ENCODE measurements around the gene MFSD6.
"Not testable (repeated sequence)": the region's sequence is repeated elsewhere in the genome, so short reads cannot be mapped to it uniquely, and the experiment has no call there.

MFSD6 gene

DNA sequence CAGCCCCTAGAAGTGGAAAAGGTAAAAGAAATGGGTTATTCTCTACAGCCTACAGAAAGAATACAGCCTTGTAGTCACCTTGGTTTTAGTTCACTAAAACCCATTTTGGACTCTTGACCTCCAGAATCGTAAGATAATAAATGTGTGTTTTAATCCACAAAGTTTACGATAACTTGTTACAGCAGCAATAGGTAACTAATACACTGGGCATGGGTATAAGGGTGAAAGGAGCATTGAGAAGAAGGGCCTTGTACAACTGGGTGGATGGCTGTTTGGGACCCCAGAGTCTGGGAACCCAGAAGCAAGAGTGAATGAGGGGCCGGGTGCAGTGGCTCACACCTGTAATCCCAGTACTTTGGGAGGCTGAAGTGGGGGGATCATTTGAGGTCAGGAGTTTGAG lies 2.2 kb upstream of the MFSD6 start:
- DNase-seq (ENCODE audit: low spot score) = no peak

DNA sequence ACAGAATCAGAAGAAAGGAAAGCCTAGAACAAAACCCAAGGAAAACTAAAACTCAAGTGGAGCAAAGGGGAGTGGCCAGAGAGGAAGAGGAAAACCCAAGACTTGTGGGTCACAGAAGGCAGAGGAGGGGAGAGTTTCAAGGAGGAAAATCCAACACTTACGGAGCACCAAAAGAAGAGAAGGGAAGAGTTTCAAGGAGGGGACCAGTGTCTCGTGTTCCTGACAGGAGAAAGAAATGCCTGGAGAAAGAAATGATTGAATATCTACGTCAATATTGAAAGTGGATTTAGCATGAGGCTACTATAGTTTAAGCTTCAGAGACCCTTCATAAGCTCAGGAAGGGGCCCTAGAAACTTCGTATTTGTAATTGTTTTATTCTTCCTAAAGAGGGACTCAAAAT lies 1.4 kb upstream of the MFSD6 start:
- DNase-seq (ENCODE audit: low spot score) = no peak

DNA sequence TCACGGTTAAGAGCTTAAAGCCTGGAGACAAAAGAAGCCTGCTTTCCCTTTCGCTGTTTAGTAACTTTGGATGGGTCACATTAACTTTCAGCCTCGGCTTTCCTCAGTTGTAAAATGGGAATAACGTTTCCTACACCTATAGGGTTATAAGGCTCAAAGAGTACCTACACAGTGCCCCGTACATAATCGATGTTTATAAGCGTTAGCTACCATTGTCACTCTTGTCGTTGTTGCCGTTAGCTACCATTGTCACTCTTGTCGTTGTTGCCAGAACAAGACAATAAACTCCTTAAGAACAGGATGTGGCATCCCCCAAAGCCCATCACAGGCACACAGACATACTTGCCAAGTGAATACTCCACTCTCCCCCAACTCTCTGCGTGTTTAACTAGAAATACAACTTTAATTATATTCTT lies 901 bp upstream of the MFSD6 start:
- no peak for DNase-seq (ENCODE audit: low spot score)

DNA sequence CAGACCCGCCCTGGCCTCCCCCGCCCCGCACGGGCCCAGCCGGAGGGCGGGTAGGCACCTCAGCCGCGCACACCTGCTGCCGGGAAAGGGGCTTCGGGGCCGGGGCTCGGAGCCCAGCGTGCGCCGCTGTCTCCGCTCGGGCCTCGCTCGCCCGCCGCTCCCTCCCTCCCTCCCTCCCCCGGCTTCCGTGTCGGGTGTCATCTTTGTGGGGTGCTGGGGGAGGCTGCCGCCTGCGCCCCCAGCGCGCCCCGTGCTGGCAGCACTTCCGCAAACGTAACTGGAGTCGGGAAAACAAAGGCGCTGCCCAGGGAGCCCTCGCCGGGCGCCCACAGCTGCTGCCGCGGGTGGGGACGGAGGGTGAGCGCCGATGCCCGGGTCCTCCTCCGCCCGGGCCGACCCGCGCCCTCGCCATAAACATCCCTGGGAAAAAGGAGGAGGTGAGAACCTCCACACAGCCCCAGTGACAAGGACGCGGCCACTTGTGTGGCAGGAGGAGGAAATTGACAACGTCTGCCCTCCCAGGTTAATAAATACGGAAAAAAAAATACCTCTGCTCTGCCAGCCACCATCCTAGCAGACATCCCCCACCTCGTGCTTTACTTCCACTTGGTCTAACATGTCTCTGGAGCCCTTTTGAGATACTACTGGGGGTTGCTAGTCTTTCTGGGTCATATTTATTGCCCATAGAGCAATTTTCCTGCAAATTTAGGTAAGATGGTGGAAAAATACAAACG lies 550 bp downstream of the MFSD6 start:
- peak; percentile 57 for DNase-seq (ENCODE audit: low spot score)

DNA sequence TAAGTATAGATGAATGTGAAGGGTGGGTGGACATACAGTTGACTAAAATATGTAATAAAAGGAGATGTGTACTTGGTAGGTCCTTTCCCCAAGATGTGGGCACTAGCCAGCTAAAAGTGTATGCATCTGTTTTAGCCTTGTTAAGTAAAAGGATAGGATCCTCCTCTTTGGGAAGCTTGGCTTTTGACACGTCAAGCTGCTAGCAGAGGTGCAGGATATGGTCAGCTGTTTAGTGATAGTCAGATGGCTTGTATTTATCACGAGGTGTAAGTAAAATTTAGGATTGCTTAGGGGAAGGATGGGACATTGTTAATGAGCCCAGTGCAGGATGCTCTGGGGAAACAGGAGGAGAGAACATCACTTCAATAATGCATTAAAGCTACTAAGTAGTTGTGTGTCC lies 1.5 kb downstream of the MFSD6 start:
- DNase-seq (ENCODE audit: low spot score) = no peak

DNA sequence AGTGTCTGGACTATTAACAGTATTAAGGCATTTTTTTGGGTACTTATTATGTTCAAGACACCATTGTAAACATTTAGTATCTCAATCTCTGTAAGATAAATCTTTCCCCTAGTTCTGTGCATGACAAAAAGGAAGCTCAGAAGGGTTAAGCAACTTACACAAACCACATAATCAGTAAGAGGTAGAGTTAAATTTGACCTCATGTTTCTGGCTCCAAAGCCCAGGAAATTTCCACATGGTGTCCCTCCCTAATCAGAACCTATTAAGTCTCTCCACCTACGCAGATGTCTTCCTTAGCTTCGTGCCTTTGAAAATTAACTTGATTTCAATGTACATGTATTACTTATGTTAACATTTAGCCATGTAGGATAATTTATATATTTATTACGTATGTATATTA lies 2.0 kb downstream of the MFSD6 start:
- no peak for DNase-seq (ENCODE audit: low spot score)

DNA sequence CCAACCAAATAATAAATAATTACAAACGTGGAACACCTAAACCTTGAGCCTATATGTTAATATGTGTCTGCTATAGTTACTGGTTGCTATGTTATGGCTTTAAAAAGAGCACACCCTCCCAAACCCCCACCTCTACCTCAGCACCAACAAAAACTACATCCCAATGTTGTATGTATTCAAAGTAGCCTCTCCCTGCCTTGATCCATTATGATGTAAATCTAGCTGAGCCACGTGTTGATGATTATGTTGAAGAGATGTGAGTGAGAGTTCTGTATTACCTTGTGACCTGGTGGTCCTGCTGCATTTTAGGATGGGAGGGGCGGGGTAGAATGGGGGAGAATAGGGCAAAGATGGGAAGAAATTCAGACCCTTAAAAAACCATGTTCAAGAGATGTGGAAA lies 4.8 kb downstream of the MFSD6 start:
- no peak for DNase-seq (ENCODE audit: low spot score)

DNA sequence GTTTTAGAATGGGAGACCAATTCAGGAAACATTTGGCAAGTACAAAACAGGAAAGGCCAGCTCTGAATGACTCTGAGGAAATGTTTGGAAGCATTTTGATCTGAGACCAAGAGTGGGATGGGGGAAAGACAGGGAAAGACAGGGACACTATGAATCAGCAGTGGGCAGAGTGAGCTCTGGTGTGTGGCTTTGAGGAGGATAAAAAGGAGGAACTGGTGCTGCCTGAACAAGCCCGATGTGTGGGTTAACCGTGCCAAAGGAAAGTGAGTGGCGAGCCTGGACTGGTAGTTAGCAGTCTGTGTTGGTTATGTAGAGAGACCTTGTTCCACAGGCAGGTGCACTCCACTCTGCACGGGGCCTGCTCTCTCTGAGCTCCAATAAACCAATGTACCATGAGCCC lies 5.3 kb downstream of the MFSD6 start:
- no peak for DNase-seq (ENCODE audit: low spot score)

DNA sequence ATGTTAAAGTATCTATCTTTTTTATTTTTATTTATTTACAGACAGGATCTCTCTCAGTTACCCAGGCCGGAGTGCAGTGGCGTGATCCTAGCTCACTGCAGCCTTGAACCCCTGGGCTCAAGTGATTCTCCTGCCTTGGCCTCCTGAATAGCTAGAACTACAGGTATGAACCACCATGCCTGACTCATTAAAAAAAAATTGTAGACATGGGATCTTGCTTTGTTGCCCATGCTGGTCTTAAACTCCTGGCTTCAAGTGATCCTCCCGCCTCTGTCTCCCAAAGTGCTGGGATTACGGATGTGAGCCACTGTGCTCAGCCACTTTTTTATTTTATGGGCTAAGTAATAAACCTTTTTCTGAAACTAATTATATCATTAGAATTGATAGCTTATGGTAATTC lies 7.1 kb downstream of the MFSD6 start:
- DNase-seq (ENCODE audit: low spot score) = no peak

DNA sequence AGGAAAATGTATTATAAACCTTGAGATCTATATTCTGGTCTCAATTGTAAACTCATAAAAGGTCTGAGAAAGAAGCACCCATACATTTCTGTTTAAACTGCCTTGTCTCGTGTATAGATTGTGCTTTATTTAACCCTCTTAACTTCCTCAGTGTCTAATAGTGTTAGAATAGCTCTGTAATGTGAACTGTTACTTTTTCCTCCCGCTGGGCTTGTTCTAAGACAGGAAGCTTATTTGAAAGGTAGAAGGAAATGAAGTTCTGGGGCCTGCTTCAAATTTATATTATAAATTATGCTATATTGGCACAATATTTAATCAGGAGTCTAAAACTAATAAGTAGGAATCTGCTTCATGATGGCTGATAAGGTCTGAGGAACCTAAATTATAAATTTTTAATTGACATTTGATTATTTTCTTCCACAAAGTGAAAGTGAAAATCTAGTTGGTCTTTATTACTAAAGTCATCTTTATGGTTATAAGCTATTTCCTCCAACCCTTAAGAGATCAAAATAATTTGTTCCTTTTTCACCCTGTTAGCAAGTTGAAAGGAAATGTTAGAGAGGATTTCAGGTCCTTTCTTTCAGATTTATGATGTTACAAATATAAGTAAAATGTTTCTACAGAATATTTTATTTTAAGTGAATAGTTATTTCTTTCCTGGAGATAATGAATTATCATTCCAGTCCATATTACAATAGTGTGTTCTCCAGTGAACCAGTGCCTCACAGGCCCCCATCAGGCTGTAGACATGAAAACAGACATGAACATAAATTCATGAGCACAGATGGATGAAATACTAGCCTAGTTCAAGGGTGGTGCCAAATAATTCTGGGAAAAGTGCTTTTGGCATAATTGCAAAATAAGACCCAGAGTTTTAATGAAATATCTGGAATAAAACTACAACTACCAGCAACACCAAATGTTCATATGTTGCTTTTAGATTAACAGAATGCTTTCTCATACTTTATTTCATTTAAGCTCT lies 7.9 kb downstream of the MFSD6 start:
- no peak for DNase-seq (ENCODE audit: low spot score)

DNA sequence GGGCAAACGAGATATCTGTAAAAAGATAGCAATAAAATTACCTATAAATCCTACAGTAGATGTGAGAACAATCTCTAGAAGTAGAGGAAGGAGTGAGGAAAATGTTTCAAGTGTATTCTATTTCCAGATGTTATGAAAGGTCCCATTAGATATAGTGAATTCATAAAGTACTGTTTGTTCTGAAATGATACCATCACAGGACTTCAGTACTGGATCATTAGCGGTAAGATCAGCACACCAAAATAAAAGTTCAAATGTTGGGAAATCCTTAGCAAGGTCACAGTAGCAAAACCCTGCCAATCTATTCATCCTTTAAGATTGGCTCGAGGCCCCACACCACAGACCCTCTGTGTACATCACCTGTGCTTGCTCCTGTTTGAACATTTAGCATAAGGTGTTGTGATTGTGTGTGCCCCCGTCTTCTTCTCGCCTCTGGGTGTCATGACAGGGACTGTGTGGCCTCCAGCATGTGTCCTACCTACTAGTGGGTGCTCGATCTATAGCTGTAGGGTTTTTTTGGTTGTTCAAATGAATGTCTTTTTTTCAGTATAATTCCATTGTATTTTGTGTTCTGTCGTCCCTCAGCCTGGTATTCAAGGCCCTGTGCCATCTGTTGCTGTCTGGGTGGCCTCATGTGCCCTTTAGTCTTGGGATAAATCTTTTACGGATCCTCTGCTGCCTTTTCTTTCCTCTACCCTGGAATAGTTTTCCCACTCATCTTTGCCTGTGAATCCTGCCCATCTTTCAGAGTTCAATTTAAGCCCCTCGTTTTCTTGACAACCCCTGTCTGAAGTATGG lies 9.1 kb downstream of the MFSD6 start:
- no peak for DNase-seq (ENCODE audit: low spot score)

DNA sequence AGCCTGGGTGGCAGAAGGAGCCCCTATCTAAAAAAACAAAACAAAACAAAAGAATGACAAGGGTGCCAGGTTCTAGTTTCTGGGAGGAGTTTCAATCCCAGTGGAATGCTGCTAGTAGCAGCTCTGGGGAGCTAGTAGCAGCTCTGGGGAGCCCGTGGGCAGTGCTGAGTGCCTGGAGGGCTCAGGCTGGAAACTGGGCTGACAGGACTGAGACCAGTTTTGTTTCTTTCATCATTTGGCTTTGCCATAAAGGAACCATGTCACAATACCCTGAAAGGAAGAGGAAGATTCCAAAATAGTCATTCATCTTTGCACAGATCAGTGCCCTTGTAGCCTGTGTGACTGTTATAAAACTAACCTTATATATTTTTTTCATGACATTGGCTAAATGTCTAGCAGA lies 10.6 kb downstream of the MFSD6 start:
- no peak for DNase-seq (ENCODE audit: low spot score)

DNA sequence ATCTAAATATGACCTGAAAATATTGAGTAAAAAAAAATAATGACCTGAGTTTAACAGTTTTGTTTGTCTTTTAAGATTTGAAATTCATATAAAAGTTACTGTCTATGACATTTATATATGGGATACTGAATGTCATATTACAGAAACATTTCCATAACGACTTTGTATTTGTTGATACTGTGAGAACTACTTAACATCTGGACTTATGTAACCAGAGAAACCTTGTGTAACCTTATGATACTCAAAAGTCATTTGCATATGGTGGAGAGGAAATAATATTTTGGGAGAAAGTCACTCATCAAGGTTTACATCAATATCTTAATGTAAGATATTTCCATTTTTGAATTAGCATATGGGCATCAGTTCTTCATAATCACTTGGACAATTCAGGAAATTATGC lies 12.6 kb downstream of the MFSD6 start:
- DNase-seq (ENCODE audit: low spot score) = no peak

DNA sequence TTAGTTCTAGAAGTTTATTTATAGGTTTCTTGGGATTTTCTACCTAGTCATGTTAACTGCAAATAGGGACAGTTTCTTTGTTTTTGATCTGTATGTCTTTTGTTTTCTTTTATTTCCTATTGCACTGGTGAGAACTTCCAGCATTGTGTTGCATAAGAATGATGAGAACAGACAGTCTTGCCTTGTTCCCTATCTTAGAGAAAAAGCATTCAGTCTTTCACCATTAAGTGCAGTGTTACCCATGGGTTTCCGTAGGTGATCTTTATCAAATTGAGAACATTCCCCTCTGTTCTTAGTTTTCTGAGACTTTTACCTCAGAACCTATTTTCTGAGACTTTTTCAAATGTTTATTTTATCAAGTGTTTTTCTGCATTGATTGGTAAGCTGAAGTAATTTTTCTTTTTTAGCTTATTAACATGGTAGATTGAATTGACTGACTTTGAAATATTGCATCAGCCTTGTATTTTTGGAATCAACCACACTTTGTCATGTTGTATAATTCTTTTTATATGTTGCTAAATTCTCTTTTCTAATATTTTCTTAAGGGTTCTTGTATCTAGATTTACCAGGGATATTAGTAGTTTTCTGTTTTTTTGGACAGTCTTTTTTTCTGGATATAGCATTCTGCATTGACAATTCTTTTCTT lies 17.2 kb downstream of the MFSD6 start:
- no peak for DNase-seq (ENCODE audit: low spot score)

DNA sequence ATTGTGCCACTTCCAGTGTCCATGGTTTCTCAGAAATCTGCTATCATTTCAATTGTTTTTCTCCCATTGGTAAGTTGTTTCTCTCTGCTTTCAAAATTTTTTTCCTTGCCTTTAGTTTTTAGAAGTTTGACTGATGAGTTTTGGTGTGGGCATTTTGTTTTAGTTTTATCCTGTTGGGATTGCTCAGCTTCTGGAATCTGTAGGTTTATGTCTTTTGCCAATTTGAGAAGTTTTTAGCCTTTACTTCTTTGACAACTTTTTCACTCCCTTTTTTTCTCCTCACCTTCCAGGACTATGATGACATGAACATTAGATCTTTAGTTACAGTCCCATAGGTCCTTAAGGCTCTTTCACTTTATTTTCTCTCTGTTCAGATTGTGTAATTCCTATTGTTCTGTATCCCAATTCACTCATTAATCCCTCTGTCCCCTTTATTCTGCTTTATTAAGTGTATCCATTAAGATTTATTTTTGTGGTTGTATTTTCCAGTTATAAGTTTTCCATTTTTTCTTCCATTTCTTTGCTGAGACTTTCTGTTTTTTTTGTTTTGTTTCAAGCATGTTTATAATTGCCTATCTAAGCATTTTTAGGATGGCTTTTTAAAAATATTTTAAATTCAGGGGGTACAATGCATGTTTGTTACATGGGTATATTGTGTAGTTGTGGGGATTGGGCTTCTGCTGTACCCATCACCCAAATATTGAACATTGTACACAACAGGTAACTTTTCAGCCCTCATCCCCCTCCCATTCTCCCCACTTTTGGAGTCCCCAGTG lies 17.9 kb downstream of the MFSD6 start:
- no peak for DNase-seq (ENCODE audit: low spot score)

DNA sequence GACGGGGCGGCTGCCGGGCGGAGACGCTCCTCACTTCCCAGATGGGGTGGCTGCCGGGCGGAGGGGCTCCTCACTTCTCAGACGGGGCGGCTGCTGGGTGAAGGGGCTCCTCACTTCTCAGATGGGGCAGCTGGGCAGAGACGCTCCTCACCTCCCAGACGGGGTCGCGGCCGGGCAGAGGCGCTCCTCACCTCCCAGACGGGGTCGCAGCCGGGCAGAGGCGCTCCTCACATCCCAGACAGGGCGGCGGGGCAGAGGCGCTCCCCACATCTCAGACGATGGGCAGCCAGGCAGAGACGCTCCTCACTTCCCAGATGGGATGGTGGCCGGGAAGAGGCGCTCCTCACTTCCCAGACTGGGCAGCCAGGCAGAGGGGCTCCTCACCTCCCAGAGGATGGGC lies 22.7 kb downstream of the MFSD6 start:
- DNase-seq (ENCODE audit: low spot score) = not testable (repeated sequence)

DNA sequence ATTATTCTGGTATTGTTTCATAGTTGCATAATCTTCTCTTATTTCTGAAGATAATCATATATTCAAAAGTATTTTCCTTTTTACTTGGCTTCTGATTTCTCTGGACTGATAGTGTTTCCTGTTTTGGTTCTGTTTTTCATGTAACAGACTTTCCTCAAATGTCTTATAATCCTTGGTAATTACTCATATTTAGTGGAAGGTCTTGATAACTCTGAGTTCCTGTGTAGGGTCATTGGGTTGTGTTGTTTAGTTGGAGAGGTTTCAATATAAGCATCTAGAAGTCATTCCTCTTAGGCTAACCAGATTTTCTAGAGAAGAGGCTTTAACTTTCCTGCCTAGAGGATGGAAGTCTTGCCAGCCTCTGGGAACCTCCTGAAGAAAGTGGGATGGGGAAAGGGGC lies 23.8 kb downstream of the MFSD6 start:
- no peak for DNase-seq (ENCODE audit: low spot score)

DNA sequence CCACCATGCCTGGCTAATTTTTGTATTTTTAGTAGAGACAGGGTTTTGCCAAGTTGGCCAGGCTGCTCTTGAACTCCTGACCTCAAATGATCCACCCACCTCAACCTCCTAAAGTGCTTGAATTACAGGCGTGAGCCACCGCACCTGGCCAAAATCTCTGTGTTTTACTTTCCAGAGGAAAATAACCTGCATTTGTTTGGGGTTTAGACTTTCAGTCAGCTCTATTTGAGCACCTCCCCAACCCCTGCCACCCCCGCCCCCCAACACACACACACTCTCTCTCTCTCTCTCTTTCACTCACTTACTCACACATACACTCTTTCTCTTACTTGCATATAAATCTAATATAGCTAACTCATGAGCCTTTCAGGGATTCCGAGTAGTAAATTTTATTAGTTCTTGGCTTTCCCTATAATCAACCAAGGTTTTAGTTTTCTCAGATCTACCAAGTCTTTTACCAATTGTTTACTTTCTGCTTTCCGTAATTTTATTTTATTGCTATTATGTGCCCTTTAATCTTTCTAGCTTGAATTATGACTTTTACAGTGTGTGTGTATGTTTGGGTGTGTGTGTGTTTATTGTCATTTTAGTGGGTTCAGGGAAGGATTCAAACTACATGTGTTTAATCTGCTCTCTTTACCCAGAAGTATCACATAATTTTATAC lies 24.5 kb downstream of the MFSD6 start:
- no peak for DNase-seq (ENCODE audit: low spot score)

DNA sequence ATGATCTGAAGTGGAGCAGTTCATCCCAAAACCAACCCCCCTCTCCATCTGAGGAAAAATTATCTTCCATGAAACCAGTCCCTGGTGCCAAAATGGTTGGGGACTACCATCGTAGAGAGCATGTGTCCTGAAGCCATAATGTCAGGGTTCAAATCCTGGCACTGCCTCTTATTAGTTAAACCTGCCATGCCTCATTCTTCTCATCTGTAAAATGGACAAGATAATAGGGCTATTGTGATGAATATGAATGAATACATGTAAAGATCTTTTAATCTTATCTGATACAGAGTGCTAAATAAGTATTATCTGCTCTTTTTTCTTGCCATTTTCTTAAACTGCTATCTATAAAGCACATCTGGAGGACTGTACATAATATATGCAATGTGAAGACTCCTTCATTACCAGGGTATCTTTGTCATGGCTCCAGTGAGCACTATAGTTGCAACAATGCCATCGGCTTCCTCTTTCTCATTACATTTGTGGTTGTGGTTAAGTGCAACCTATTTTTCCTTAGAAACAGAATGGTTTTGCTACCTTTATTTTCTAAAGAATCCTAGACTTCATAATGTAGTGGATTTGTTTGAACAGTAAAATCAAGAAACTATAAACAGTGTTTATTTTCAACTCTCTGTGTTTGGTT lies 27.0 kb downstream of the MFSD6 start:
- DNase-seq (ENCODE audit: low spot score) = no peak

DNA sequence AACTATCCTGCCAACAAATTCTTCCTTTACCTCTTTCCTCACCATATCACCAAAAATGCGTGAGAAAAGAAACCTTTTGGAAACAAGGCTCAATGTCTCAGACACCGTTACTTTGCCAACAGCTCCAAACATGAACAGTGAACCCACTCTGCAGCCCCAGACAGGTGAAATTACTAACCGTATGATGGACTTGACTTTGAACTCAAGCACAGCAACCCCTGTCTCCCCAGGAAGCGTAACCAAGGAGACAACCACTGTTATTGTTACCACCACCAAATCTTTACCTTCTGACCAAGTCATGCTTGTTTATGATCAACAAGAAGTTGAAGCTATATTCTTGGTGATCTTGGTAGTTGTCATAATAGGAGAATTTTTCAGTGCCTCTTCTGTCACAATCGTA lies 28.4 kb downstream of the MFSD6 start:
- no peak for DNase-seq (ENCODE audit: low spot score)

All from AG20443 (cell line).